GM19324 (cell line): ENCODE measurements around the gene ACVR1.

Source experiments
- ATAC-seq: cut with Tn5 transposase; IDR thresholded peaks from one replicate; pipeline ENCODE4 v1.9.1; 2021; ENCODE audit warnings: mild to moderate bottlenecking, moderate library complexity; ENCODE audit not compliant: unreplicated experiment, low FRiP score

ACVR1 gene

GRCh38 chr2:157857881-157858280 is 18.2 kb downstream of the ACVR1 start:
- ATAC-seq: no peak

GRCh38 chr2:157856187-157856515 is 20.0 kb downstream of the ACVR1 start:
- no peak for ATAC-seq

GRCh38 chr2:157853820-157854219 is 22.3 kb downstream of the ACVR1 start:
- no peak for ATAC-seq

- no peak for ATAC-seq
Observed at GRCh38 chr2:157853211-157853610, 22.9 kb downstream of the ACVR1 start.

GRCh38 chr2:157849591-157849990 is 26.5 kb downstream of the ACVR1 start:
- no peak for ATAC-seq

DNA sequence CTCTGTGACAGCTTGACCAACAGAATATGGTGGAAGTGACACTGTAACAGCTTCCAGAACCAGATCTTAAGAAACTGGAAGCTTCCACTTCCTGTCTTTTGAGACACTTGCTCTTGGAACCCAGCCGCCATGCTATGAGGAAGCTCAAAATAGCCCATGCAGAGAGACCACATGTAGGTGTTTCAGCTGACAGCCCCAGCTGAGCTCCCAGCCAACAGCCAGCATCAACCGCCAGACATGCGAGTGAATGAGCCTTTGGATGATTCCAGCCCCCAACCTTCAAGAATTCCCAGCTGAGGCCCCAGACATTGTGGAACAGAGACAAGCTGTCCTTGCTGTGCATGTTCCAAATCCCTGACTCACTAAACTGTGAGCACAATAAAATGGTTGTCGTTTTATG is 27.9 kb downstream of the ACVR1 start:
- no peak for ATAC-seq

- no peak for ATAC-seq
Observed at GRCh38 chr2:157845081-157845480, 31.0 kb downstream of the ACVR1 start.

- ATAC-seq: no peak
Observed at GRCh38 chr2:157843935-157844334, 32.2 kb downstream of the ACVR1 start.

DNA sequence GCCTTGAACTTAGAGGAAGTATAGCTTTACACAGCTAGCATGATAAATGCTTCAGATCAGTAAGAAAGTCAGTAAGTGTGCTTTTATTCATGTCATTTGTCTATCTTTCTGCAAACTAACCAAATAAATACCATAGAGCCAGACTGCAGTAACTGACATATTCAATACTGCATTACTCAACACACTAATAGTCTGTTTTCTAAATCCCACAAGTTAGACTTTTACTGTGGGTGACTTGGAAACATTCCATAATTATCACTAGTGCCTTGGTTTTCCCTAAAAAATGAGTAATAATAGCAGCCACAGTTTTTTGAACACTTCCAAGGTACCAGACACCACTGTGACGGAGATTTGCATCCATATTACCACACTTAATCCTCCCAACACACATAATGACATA is 33.0 kb downstream of the ACVR1 start:
- ATAC-seq: no peak

GRCh38 chr2:157842106-157842879 is 33.8 kb downstream of the ACVR1 start:
- no peak for ATAC-seq

DNA sequence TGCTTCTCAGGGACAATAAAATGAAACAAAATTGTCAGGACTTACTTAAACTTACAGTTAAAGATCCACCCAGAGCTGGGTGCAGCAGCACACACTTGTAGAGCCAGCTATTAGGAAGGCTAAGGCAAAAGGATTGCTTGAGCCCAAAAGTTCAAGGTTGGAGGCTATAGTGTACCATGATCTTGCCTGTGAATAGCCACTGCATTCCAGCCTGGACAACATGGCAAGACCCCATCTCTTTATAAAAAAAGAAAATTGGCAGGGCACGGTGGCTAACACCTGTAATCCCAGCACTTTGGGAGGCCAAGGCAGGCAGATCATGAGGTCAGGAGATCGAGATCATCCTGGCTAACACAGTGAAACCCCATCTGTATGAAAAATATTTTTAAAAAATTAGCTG is 34.6 kb downstream of the ACVR1 start:
- ATAC-seq: no peak

DNA sequence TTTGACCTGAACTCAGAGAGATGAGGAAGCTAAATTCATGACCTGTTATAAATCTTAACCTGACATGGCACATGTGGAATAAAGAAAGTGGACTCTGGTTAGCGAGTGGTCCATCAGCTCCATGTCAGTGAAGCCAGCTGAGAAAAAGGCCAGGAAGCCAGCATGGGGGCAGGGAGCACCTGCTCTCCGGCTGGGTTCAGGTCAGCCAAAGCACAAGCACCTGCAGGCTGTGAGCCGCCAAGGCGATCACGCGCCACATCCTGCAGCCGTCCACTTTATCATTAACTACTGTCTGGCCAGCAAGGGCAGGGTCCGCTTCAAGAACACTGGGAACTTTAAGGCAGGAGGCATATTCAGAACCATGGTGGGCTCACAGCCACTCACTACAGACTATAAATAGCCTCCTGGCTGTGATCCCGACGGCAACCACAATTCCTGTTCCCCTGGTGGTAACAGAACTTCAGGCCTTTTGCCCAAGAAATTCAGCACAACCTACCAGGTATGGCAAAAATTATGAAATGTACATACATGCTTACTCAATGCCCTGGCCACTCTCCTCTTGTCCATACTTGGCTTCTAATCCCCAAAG is 35.5 kb downstream of the ACVR1 start:
- no peak for ATAC-seq

DNA sequence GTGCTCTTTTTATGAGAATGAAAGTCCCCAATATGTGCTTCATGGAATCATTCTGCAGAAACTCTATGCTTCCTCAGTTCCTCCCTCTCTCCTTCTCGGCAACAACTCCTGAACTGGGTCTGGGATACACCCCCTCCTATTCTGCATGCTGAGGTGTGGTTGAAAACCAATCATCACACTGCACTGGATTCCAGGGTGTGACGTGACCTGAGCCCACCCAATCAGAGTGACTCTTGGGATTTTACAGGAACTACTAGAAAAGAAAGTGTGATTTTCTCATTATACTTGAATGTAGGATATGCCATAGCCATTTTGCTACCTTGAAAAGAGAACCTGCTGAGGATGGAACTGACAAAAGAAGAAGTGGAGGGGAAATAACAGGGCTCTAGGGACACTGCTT is 36.3 kb downstream of the ACVR1 start:
- ATAC-seq: no peak

- no peak for ATAC-seq
Observed at GRCh38 chr2:157839162-157839801, 36.8 kb downstream of the ACVR1 start.

DNA sequence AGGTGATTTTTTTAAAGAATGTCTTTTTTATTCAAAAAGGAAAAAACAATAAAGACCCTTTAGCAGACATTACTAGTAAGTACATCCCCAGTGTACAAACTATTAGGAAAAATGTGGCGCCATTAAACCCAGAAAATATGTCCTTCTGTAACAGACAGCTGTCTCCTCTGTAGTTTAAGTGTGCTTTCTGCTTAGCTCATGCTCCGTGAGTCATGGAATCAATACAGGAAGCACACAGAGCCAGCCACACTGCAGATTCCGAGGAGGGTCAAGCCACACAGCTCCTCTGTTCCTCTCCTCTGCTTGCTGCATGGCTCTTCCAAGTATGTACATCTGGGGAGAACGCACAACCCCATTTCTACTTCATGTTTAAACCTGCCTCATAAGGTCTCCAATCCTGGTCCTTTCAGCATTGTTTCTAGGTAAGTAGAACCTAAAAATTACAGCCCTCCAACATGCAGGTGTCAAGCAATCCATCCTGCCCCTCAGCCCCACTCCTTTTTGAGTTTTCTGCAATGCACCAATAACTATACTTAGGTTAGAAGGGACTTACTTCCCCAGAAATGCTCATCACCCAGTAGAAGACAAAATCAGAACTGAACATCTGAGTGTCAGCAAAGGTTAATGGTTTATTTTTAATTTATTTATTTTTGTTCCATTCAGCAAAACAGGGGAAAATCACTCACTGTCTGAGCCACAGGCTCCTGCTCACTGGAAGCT is 37.5 kb downstream of the ACVR1 start:
- no peak for ATAC-seq

DNA sequence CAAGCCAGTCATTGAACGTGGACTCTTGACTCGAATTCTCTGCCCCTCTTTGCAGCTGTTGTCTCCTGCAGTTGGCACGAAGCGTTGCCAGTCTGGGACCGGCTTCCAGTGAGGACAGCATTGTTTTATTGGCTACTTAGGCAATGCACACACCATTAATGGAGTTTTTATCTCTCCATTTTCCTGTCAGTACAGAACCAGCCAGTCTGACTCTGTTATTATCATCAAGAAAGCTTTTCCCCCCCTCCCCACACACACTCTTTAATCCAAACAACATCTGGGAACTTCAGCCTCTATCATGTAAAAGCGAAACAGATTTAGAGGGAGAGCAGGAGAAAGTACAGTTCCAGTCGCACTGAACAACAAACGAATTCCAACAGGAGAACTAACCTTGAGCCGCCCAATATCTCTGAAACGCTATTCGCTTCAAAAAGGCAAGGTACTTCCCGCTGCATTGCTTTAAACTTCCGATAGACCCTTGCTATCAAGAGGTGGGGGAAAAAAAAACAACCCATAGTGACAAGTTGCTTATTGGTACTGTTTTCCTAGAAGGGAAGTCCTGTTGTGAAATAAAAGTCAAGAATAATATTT is 38.2 kb downstream of the ACVR1 start:
- ATAC-seq: no peak

- no peak for ATAC-seq
Observed at GRCh38 chr2:157836531-157836930, 39.6 kb downstream of the ACVR1 start.

- ATAC-seq: no peak
Observed at GRCh38 chr2:157835425-157835824, 40.7 kb downstream of the ACVR1 start.

DNA sequence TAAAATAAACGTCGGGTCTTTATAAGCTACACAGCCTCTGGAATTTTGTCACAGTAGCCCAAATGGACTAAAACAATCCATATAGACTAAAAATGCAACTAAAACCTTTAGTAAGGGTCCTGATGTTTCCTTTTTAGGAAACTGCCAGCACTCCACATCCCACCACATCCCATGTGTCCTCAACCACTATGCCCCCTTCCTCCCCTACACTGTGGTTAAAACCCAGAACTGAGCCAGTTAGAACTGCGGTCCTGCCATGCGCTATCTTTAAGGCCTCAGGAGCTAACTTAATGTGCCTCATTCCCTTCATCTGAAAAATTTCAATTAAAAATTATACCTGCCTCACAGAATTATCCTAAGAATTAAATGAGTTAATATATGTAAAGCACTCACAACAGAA is 41.1 kb downstream of the ACVR1 start:
- no peak for ATAC-seq

DNA sequence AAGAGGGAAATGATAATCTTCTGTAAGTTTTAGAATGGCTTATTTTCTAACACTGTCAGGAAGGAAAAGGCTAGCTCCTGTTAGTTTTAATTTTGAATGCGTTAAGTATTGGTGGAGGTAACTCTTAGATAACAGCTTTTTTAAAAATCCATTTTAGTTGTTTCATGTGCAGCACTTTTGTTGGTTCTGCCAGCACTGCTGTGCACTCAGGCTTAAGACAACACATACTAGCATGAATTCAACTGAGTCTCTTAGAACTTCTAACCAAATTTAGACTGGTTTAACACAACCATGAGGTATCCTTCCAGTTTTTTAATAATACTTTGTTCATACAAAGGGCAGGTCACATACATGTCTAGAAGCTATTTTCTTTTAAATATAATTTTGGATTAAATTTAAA is 42.4 kb downstream of the ACVR1 start:
- no peak for ATAC-seq
